IPS-11a (cell line): ENCODE measurements around the gene DSCAM.
"Not testable (repeated sequence)": the region's sequence is repeated elsewhere in the genome, so short reads cannot be mapped to it uniquely, and the experiment has no call there.

Experiments
- H3K4me3 ChIP-seq: one replicate; pipeline ENCODE4 v1.5.1; 2013; ENCODE audit warnings: low read depth, low read length, control low read depth

The DSCAM gene

GRCh38 chr21:40846587-40847411 is at the start of gene DSCAM:
TSS of gene DSCAM (minus strand) at chr21:40847158. CDS start at chr21:40846661, 497 bp downstream.
- H3K4me3 ChIP-seq = peak within 1 kb of the TSS; percentile 50

GRCh38 chr21:40895697-40896096 is 48.7 kb upstream of the DSCAM start:
- not testable (repeated sequence) for H3K4me3 ChIP-seq

- no peak overlapping the region for H3K4me3 ChIP-seq
These were observed 40.0 kb upstream of the DSCAM start for GRCh38 chr21:40886931-40887330.

GRCh38 chr21:40886006-40886405 is 39.0 kb upstream of the DSCAM start:
- no peak overlapping the region for H3K4me3 ChIP-seq

- no peak overlapping the region for H3K4me3 ChIP-seq
These were observed 35.4 kb upstream of the DSCAM start for GRCh38 chr21:40882192-40882915.

GRCh38 chr21:40881767-40882166 is 34.8 kb upstream of the DSCAM start:
- H3K4me3 ChIP-seq = no peak overlapping the region

GRCh38 chr21:40871099-40871498 is 24.1 kb upstream of the DSCAM start:
- H3K4me3 ChIP-seq = no peak overlapping the region

- H3K4me3 ChIP-seq = no peak overlapping the region
These were observed 16.9 kb upstream of the DSCAM start for GRCh38 chr21:40863839-40864238.

- H3K4me3 ChIP-seq = no peak overlapping the region
These were observed 11.6 kb upstream of the DSCAM start for GRCh38 chr21:40858517-40858916.

GRCh38 chr21:40853956-40854688 is 7.2 kb upstream of the DSCAM start:
- no peak overlapping the region for H3K4me3 ChIP-seq

GRCh38 chr21:40852563-40852962 is 5.6 kb upstream of the DSCAM start:
- H3K4me3 ChIP-seq = no peak overlapping the region

GRCh38 chr21:40851749-40852148 is 4.8 kb upstream of the DSCAM start:
- H3K4me3 ChIP-seq = no peak overlapping the region

GRCh38 chr21:40850071-40850470 is 3.1 kb upstream of the DSCAM start:
- no peak overlapping the region for H3K4me3 ChIP-seq

- H3K4me3 ChIP-seq = no peak overlapping the region
These were observed 993 bp upstream of the DSCAM start for GRCh38 chr21:40847951-40848350.

- H3K4me3 ChIP-seq = no peak overlapping the region
These were observed 855 bp downstream of the DSCAM start for GRCh38 chr21:40846103-40846502.

GRCh38 chr21:40845441-40845995 is 1.4 kb downstream of the DSCAM start:
- H3K4me3 ChIP-seq = no peak overlapping the region

- no peak overlapping the region for H3K4me3 ChIP-seq
These were observed 2.0 kb downstream of the DSCAM start for GRCh38 chr21:40844935-40845334.

GRCh38 chr21:40842197-40842552 is 4.8 kb downstream of the DSCAM start:
- no peak overlapping the region for H3K4me3 ChIP-seq

- H3K4me3 ChIP-seq = peak overlapping the region; percentile 29
These were observed 5.3 kb downstream of the DSCAM start for GRCh38 chr21:40841524-40842196.

- no peak overlapping the region for H3K4me3 ChIP-seq
These were observed 6.4 kb downstream of the DSCAM start for GRCh38 chr21:40840401-40841125.
